Neural crest cell (in vitro differentiated cells): ENCODE data around the gene SWT1. TPM values are rescaled to one million over a fixed set of nuclear protein-coding genes. Genes with fewer than 3 reads are reported as not detected.

Experiments used
- DNase-seq: peaks from one replicate; pipeline ENCODE4 v3.0.0; 2021; ENCODE audit warnings: low read depth, mixed read lengths, low spot score
- H3K27ac Mint-ChIP-seq: one replicate; pipeline ENCODE4 v1.8.0; 2021; ENCODE audit warnings: mild to moderate bottlenecking, mixed read lengths; ENCODE audit not compliant: unreplicated experiment
- H3K27me3 Mint-ChIP-seq: 2 replicates; pipeline ENCODE4 v1.8.0; 2021; ENCODE audit warnings: low read depth, mild to moderate bottlenecking, mixed read lengths
- H3K36me3 Mint-ChIP-seq: 2 replicates; pipeline ENCODE4 v1.8.0; 2021; ENCODE audit warnings: low read depth, mild to moderate bottlenecking, mixed read lengths
- H3K4me1 Mint-ChIP-seq: 2 replicates; pipeline ENCODE4 v1.8.0; 2021; ENCODE audit warnings: mixed read lengths
- H3K4me3 Mint-ChIP-seq: one replicate; pipeline ENCODE4 v1.8.0; 2021; ENCODE audit warnings: mild to moderate bottlenecking, mixed read lengths
- H3K9me3 Mint-ChIP-seq: 2 replicates; pipeline ENCODE4 v1.8.0; 2021; ENCODE audit warnings: mixed read lengths
- total RNA-seq: library from RNA; stranded (reverse); gene quantifications from 2 replicates; pipeline ENCODE4 v1.2.1, GENCODE V29; 2021
- TF ChIP-seq, protein P1 (sequence below): fragments of 200-600 bp; sonication (generic); conservative IDR thresholded peaks from 2 replicates; pipeline ENCODE4 v1.5.0; 2021; ENCODE audit warnings: antibody characterized with exemption, mild to moderate bottlenecking

The SWT1 gene
- total RNA-seq, 1 donor from 2014 or later, result 5.8 TPM

DNA sequence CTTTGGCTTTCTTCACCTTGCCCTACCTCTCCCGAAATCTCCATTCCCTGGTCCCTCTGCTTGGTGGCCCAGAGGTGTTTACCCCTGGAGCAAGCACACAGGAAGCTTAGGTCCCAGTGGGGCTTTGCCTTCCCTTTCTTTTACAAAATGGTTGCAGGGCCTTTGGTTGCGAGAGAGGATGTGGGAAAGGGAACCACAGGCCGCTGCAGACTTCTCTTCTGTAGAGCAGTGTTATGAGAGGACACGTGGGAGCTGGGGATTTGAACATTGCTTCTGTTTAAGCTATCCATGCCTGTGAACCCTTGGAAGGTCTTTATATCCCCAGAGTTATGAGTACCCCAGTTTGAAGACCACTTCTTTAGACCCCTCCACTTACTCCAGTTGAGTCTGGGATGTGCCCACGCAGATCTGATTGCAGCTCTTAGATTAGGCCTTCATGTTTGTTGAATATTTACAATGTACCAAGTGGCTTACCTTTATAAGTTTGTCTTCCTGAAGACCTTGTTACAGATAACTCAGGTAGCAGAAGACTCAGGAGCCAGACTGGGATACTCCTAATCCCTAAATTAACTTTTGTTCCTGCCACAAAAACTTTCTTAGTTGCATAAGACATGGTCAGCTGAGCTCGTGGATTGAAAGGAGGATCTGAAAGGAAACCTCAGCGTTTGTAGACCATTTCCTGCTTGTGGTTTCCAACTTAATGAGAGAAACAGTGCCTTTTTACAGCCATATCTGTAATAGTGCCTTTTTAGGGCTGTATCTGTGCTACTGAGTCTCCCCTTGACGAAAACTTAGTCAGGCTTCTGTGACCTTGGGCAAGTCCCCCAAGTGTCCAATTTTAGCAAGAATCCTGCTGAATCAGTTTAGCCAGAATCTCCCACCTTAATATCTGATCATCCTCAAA lies 182.0 kb downstream of the SWT1 start:
- no peak overlapping the region for H3K27ac Mint-ChIP-seq

GRCh38 chr1:185341196-185341781 lies 184.3 kb downstream of the SWT1 start:
- H3K27ac Mint-ChIP-seq, result no peak overlapping the region
- TF ChIP-seq, protein P1, sequence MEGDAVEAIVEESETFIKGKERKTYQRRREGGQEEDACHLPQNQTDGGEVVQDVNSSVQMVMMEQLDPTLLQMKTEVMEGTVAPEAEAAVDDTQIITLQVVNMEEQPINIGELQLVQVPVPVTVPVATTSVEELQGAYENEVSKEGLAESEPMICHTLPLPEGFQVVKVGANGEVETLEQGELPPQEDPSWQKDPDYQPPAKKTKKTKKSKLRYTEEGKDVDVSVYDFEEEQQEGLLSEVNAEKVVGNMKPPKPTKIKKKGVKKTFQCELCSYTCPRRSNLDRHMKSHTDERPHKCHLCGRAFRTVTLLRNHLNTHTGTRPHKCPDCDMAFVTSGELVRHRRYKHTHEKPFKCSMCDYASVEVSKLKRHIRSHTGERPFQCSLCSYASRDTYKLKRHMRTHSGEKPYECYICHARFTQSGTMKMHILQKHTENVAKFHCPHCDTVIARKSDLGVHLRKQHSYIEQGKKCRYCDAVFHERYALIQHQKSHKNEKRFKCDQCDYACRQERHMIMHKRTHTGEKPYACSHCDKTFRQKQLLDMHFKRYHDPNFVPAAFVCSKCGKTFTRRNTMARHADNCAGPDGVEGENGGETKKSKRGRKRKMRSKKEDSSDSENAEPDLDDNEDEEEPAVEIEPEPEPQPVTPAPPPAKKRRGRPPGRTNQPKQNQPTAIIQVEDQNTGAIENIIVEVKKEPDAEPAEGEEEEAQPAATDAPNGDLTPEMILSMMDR, result no peak

More for the DNA sequence above, 182.0 kb downstream of the SWT1 start:
- Mint-ChIP-seq H3K27me3 (no peaks in the 10 kb centered on the region), H3K4me1 (peaks cover 9% of the 10 kb centered on the region), H3K9me3 (peaks cover 3% of the 10 kb centered on the region), H3K4me3 (no peak overlapping the region), H3K36me3 (no peaks in the 10 kb centered on the region)
- TF ChIP-seq, protein P1, result no peak
- no peak for DNase-seq

More at GRCh38 chr1:185341196-185341781, 184.3 kb downstream of the SWT1 start:
- Mint-ChIP-seq H3K36me3 (no peaks in the 10 kb centered on the region), H3K9me3 (no peaks in the 10 kb centered on the region), H3K27me3 (no peaks in the 10 kb centered on the region), H3K4me3 (no peak overlapping the region), H3K4me1 (peaks cover 13% of the 10 kb centered on the region)
- no peak for DNase-seq

Other genes starting within 250 kb of the SWT1 start
- 0.63 and 0.82 TPM in 2 replicates for gene NIBAN1, start 182.7 kb upstream of the SWT1 start, total RNA-seq
- 44.0 and 47.1 TPM in 2 replicates for gene RNF2, start 111.6 kb upstream of the SWT1 start, total RNA-seq
- 19.7 and 24.0 TPM in 2 replicates for gene TRMT1L, start 214 bp upstream of the SWT1 start, total RNA-seq
- 125 and 126 TPM in 2 replicates for gene IVNS1ABP, start 160.1 kb downstream of the SWT1 start, total RNA-seq